G401 (cell line): Measurements from ENCODE around the gene GOLGA6L24. TPM values are rescaled to one million over a fixed set of nuclear protein-coding genes. Genes with fewer than 3 reads are reported as not detected.
"Not testable (repeated sequence)": the region's sequence is repeated elsewhere in the genome, so short reads cannot be mapped to it uniquely, and the experiment has no call there.

Source experiments
- DNase-seq: peaks from one replicate; pipeline ENCODE4 v3.0.0-alpha.2; 2015; ENCODE audit warnings: low spot score
- in situ Hi-C: cut with HindIII; loops from 2 replicates; pipeline ENCODE4 v1.10.0; 2016; ENCODE audit warnings: low sequenced_read_pairs, mixed read lengths
- total RNA-seq: library from RNA; depleted of rRNA; stranded (reverse); fragments of >200 nt; shearing (Covaris generic); gene quantifications from 2 replicates; pipeline ENCODE4 v1.2.3, GENCODE V29; 2014; rRNA removed

The GOLGA6L24 gene
- total RNA-seq: not detected in 2 replicates

DNA sequence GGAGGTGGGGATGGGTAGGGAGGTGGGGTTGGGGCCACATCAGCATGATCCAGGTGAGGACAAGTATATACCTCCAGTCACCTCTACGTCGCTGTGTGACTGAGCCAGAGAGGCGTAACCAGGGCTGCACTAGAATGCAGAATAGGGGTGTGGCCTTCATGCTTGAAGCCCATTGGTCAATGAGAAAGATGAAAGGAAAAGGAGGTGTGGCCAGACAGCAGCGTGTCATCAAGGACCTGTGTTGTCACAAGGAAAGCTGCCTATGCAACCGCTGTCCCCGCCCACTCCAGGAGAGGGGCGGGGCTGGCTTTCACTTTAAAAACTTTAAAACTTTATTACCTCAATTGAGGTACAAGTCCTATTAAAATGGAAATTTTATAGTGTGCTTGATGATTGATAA is at the start of gene GOLGA6L24:
TSS of gene GOLGA6L24 (minus strand) at position 101 of the 400 bp plus-strand sequence. CDS start at position 40, 61 bp downstream.
- DNase-seq, in situ Hi-C loops: not testable (repeated sequence)

- in situ Hi-C loops, DNase-seq: not testable (repeated sequence)
Observed at GRCh38 chr15:28402774-28403435, 45.0 kb upstream of the GOLGA6L24 start.

- DNase-seq: not testable (repeated sequence)
Observed at GRCh38 chr15:28396022-28396421, 38.1 kb upstream of the GOLGA6L24 start.

DNA sequence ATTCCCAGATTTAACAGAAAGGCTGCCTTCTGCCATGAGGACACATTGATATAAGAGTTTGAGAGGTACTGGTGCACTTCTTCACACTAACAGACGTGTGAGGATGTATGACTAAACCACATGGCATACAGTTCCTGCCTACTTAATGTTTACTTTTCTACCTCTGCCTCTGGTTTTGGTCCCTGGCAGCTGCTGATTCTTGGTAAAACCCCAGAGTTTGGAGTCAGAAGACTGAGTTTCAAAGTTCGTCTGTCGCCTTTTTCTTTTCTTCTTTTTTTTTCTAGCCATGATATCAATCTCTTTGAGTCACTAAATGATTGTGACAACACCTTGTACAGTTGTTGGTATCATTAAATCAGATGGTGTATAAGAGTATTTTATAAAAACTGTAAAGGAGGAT is 22.2 kb upstream of the GOLGA6L24 start:
- in situ Hi-C loops, DNase-seq: not testable (repeated sequence)

More at GRCh38 chr15:28396022-28396421, 38.1 kb upstream of the GOLGA6L24 start:
- in situ Hi-C loops: not testable (repeated sequence)

GRCh38 chr15:28378364-28378763 is 20.5 kb upstream of the GOLGA6L24 start, which contains the start of gene GOLGA8F:
Gene GOLGA8F, plus strand, starts transcription at chr15:28378664. Its CDS starts 98 bp downstream, at chr15:28378762.
- DNase-seq, in situ Hi-C loops: not testable (repeated sequence)

DNA sequence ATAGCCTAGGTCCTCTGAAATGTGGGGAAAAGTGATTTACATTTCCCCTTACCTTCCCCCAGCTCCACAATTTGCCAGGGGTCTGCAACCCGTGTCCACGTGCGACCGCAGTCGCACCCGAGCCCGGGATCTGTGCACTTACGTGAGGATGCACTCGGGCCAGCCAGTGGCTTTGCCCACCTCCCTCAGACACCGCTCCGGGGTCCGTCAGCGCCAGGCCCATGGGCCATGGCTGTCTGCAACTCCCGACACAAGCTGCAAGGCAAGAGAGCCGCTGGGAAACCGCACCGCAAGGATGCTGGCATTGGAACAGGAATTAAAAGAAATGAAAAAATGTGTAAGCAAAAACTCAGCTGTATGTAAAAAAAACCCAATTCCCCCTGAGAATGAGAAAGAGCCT is 7.6 kb upstream of the GOLGA6L24 start:
- in situ Hi-C loops, DNase-seq: not testable (repeated sequence)

- DNase-seq, in situ Hi-C loops: not testable (repeated sequence)
Observed at GRCh38 chr15:28322129-28322588, 35.7 kb downstream of the GOLGA6L24 start, which contains the start of gene HERC2. Gene HERC2, minus strand, starts transcription at chr15:28322179. Its CDS starts 746 bp downstream, at chr15:28321433.

DNA sequence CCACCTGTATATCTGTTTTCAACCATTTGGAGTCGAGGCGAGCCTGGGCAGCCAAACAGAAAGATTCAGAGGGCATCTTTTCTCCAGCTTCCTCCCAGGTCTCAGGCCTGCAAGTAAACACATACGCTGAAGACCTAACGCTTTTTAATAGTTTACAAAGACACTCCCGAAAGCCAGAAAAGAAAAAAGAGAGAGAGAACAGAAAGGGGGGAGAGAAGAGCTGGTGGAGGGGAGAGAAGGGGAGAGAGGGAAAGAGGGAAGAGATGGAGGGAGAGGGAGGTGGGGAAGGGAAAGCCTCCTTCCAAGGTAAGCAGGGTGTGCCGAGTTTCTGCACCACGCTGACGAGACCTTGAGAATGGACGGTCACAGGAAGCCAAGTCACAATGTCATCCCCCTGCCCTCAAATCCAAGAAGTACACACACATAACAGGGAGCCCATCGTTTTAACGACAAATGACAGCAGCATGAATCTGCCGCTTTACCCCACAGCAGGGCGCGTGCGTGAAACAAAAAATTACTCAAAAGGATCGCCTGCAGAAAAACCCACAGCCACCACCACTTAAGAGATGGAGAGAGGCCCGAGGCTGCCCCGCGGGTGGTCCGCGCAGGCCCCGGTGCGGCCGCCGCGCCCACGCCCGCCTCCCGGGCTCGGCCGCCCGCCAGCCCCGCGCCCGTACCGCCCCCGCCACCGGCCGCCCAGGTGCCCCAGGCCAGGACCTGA is 36.4 kb downstream of the GOLGA6L24 start:
- DNase-seq, in situ Hi-C loops: not testable (repeated sequence)

DNA sequence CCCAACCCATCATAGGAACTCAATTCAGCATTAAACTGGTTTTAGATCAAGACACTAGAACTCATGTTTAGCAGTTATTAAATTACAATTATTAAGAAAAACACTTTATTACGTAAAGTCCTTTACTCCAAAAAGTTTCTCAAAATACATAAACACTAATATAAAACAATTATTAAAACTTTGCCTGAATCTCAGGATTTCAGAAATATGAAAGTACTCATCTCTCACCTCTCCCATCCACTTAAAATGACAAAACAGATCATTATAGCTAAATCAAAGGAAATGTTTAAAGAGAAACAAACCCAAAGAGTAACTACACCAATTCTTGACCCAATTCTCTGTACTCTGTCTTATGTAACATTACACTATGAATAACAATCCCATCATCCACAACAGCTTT is 38.2 kb downstream of the GOLGA6L24 start:
- in situ Hi-C loops, DNase-seq: not testable (repeated sequence)

- in situ Hi-C loops, DNase-seq: not testable (repeated sequence)
Observed at GRCh38 chr15:28318828-28319227, 39.1 kb downstream of the GOLGA6L24 start.

DNA sequence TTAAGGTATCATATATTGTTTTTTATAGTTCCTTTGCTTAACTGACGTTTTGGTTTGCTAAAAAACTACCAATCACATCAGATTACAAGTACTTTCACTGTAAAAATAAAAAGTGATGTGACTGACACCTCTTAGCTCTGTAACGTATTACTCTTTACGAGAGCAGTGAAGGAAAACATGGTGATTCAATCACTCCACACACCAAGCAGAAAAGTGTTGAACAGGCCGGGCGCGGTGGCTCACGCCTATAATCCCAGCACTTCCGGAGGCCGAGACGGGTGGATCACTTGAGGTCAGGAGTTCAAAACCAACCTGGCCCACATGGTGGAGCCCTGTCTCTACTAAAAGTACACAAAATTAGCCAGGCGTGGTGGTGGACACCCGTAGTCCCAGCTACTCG is 39.8 kb downstream of the GOLGA6L24 start:
- in situ Hi-C loops: not testable (repeated sequence)

GRCh38 chr15:28316958-28317357 is 40.9 kb downstream of the GOLGA6L24 start:
- in situ Hi-C loops, DNase-seq: not testable (repeated sequence)

More for the DNA sequence above, 39.8 kb downstream of the GOLGA6L24 start:
- not testable (repeated sequence) for DNase-seq

DNA sequence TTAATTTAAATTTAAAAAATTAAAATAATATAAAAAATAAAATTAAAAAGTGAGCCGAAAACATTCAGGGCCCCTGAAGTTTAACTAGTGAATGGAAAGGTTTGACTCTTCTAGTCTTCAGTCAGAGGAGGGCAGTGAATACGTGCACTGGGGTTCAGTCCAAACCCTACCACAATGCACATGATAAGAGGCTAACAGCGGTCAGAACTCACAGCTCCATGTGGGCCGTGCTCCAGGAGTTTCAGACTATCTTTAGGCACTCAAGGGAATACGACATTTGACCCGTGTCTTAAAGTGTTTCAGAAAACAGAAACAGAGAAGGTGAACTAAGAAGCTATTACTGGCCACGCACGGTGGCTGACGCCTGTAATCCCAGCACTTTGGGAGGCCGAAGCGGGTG is 47.4 kb downstream of the GOLGA6L24 start:
- DNase-seq, in situ Hi-C loops: not testable (repeated sequence)

DNA sequence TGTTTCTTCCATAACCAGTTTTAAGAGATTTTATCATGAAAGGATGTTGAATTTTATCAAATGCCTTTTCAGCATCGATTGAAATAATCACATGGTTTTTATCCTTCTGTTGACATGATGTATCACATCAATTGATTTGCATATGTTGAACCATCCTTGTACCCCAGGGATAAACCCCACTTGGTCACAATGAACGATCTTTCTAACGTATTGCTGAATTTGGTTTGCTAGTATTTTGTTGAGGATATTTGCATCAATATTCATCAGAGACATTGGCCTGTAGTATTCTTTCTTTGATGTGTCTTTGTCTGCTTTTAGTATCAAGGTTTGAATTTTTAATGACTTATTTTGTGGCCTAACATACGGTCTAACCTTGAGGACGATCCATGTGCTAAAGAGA is 49.2 kb downstream of the GOLGA6L24 start:
- in situ Hi-C loops, DNase-seq: not testable (repeated sequence)

Other genes starting within 250 kb of the GOLGA6L24 start
- gene HERC2, start 35.9 kb downstream of the GOLGA6L24 start, total RNA-seq: 30.2 and 62.2 TPM in 2 replicates
- gene GOLGA8F, start 20.6 kb upstream of the GOLGA6L24 start, total RNA-seq: not detected in 2 replicates
- gene GOLGA8G, start 174.9 kb upstream of the GOLGA6L24 start, total RNA-seq: not detected in 2 replicates
- not detected in 2 replicates for gene GOLGA6L25, start 195.5 kb upstream of the GOLGA6L24 start, total RNA-seq